Mucosa of gallbladder (tissue), 1 donor: Measurements from ENCODE around the gene SLU7. TPM values are rescaled to one million over a fixed set of nuclear protein-coding genes. Genes with fewer than 3 reads are reported as not detected.

Experiments used
- DNase-seq: peaks from one replicate; pipeline ENCODE4 v3.0.0-alpha.2; 2020; ENCODE audit warnings: low spot score
- total RNA-seq: library from RNA; stranded (reverse); gene quantifications from one replicate; pipeline ENCODE4 v1.2.1, GENCODE V29; 2021
- donor health status: DM: no; HTN: no; CAD: no.

SLU7 gene
- total RNA-seq = 48.0 TPM

DNA sequence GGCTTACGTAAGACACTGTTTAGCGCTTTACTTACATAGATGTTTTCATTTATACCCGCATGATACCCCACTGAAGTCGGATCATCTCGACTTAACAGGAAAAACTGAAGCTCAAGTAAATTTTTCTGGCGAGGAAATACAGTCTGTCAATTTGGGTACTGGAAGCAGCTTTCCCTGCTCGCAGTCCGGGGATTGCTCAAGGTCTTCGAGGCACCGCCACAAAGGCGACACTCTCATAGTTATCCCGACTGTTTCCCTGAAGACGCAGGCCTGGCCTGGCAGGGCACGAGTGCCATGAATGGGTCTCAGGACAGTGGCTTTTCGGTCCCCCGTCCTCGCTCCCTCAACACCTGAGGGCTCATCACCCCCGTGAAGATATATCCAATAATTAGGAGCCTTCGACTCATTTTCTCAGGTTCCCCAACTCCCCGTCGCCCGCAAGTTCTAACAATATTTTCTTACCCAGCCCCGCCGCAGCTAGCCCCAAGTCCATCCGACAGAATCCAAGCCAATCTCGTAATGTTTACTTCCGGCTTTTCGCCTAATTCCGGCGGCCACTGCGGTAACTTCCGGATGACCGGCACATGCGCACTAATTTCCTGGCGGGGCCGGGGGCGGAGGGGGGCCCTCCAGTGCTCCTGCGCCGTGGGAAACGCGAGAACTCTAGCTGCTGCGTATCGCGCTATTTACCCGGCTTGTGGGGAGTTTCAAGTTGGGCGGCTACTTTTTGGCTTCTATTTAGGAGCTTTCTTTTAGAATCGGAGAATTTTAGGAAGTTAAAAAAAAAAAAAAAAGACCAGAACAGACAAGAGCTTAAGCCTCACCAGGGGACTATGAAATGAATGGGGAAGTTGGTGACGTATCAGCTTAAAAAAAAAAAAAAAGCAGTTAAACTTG, at the start of gene SLU7:
Gene SLU7, minus strand, starts transcription at position 521 of the 897 bp plus-strand sequence. CDS start 3,787 bp downstream, outside the sequence.
- DNase-seq = peak; percentile 95

DNA sequence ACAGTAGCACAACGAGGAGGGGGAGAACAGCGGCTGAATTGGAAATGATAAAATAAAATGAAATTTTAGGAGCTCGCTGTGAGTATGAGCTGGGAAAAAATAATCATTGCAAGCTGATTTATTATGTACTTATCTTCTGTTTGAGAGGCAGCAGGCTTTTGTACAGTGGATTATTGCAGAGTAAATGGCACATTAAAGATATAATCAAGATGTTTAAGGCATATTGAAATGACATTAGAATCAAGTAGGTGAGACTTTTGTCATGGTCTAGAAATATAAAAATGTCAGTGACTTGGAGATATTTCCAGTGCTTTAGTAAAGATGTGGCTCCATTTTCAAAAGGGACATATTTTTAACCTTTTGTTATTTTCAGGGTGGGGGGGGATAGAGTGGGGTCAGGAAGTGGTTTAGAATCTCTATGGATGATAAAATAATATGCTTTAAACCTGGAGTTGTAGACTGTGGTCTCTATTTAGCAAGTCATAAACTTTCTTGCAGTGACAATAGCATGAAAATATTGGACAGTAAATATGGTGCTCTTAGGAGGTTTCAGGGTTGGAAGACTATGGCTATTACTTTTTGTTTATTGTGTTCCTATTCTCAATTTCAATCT, 49.6 kb upstream of the SLU7 start:
- no peak for DNase-seq

DNA sequence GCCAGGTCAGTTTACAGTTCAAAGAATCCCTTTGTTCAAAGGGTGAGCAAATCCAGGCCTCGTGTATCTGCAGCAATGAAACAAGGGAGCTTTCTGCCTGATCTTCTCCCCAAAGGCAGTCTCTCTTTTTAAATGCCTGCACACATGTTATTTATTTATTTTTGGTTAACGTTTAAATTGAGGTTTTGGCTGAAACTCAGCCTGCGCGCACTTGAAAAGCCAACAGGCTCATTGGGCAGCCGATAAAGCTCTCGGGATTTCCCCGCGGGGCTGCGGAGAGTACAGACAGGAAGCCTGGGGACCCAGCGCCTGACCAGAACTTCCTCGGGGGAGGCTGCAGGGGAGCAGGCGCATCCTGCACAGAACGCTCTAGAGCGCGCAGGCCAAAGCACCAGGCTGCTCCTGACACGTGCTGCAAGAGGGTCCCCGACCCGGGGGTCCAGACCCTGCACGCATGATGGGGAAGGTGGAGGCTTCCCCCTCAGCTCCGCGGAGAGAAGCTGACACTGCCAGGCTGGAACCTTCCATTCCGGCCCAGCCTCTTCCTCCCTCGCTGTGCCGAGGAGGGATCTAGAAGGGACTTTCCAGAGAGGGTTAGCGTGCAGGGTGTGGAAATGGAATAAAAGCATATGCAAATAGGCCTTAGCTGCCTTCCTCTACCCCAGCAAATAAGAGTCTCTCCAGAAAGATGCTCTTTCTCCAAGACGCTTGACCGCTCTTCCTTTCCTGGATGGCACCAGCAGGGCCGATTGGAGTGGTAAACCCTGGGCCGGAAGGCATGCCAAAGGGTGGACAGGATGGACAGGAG, 48.9 kb upstream of the SLU7 start:
- peak; percentile 77 for DNase-seq

DNA sequence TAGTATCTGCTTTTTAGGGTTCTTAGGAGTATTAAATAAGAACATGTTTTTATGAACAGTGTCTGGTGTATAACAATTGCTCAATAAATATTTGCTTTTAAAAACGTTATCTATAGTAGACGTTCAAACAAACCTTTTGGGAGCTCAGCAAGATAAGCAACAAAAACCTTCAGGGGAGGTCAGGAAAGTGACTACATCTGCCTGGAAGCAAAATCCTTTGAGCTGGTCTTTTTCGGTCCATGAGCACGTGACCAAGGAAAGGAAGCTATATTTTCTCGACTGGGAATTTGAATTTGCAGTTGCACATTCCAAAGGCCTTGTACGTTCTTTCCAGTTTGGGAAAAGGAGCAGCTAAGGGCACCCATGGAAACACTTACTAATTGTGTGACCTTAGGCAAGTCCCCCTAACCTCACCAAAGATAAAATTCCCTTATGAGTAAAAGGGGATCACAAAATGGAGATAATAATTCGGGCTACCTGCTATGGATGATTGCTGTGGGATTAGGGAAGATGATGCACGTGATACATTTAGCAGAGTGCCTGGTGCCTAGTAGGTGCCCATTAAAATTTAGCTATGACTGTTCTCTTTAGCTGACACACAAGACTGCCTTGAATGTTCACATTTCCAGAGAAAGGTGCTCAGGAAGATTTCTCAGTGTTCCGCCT, 48.1 kb upstream of the SLU7 start:
- no peak for DNase-seq

DNA sequence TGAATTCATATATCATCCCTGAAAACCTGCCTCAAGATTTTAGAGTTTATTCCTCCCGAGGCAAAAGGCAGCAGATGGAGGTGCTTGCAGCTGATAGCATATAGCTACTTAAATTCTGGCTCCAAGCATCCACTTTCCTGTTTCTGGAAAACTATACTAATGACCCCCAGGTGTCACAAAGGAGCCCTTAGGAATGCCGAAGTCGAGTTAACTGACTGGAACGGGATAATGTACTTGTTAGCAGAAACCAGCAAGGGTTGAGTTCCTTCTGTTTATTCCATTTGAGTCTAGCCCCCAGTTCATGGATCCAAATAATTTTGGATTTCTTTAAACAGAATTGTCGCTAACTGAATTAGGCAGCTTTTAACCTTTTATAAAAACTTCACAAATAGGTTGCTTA, 47.2 kb upstream of the SLU7 start:
- DNase-seq = no peak

DNA sequence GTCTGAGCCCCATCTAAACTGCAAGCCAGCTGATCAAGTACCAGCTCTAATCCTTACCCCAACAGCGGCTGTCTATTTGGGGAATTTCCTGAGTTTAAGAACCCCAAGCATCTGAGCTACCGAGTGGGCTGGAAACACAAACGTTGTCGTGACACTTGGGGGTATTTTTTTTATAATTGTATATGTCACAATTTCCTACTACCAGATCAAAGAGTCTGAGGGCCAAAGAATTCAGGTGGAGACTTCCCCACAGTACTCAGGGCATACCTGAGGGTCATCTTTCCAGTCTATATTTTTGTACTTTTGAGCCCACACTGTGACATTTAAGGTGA, 45.6 kb upstream of the SLU7 start:
- DNase-seq = no peak

DNA sequence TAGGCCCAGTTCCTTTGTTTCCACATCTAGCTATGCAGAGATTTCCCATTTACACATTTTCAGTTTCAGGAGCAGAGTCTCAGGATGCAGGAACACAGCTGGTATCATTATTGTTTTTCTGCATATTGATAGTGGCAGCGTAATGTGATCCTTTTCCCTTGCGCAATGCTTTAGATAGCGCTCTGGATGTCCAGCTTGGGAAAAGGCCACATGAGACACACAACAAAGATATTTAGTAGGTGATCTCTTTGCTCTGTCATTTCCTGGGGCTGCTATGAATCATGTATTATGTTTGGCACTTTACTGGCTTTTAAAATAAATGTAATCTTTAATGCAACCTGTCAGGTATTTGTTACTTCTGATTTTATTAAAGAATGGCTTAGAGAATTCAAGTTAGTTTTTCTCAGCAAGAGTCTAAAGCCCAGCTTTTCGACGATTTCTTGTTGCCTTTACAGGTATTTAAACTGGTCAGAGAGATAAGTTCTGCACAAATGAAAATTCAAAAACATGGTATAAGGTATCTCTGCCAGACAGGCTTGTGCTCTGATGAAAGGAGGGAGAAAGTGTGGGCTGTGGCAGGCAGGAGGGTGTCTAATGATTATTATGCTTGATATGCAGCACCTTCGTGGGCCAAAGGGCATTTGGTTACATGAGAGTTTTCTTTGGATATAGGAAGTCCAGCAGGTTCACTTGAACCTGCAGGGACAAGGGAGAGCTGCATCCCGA, 45.0 kb upstream of the SLU7 start:
- no peak for DNase-seq

DNA sequence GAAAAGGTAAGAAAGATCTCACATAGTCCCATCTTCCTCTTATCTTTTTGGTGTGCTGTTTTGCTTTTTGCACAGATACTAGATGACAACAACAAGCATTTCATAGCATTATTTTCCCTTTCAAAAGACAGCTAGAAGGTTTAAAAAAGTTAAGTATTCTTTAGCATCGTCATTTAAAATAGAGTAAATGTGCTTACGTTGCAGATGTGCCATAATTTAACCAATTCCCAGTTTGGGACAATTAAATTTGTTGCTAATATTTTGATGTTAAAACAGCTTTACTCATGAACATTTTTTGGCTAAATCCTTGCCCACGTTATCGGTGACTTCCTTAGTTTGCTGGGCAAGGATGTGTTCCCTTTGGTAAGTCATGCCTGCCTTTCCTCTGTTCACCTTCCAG, 44.3 kb upstream of the SLU7 start:
- no peak for DNase-seq

DNA sequence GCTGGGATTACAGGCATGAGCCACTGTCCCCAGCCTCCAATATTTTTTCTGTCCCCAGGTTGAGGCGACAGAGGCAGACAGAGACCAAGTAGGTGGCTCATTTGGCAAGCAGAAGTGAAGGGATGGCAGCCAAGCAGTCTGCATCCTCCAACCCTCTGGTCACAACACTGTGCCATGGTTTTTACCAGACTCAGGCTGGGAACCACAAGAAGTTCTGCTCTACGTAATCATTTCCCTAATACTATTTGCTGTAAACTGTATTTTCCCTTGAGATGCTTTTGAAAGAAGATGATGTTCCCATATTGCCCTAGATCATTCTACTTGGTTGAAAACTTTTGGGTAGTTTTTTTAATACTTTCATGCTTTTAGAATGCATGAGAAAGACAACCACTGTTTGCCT, 43.3 kb upstream of the SLU7 start:
- DNase-seq = no peak

DNA sequence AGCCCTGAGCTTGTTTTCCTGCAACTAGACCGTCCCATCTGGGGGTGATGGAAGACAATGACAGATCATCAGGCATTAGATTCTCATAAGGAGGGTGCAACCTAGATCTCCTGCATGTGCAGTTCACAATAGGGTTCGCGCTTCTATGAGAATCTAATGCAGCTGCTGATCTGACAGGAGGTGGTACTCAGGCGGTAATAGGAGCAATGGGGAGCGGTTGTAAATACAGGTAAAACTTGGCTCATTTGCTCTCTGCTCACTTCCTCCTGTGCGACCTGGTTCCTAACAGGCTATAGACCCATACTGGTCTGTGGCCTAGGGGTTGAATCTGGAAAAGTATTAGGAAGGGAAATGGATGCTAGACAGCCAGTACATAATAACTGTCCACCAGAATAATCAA, 42.5 kb upstream of the SLU7 start:
- DNase-seq = no peak

DNA sequence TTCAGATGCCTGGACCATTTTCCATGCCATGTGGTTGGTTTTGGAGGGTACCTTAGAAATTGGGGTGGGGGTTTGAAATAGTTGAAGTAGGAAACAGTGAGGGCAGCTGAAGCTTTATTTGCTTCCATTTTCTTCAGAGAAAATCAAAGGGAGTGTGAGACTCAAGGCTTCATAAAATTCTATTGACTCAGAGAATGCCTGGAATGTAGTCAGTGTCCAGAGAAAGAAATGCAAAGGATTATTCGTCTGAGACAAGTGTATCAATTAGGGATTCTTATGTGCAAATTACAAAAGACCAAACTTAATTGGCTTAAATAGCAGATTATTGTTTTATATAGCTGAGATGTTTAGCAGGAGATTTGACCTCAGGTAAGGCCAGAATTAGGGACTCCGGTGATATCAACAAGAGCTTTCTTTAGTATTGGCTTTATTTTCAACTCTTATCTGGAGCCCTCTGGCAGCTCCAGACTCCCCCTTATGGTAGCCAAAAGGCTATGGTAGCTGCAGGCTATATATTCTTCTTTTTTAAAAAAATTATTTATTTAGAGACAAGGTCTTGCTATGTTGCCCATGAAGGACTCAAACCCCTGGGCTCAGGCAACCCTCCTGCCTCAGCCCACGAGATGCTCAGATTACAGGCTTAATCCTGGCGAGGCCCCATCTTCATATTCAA, 41.6 kb upstream of the SLU7 start:
- no peak for DNase-seq

DNA sequence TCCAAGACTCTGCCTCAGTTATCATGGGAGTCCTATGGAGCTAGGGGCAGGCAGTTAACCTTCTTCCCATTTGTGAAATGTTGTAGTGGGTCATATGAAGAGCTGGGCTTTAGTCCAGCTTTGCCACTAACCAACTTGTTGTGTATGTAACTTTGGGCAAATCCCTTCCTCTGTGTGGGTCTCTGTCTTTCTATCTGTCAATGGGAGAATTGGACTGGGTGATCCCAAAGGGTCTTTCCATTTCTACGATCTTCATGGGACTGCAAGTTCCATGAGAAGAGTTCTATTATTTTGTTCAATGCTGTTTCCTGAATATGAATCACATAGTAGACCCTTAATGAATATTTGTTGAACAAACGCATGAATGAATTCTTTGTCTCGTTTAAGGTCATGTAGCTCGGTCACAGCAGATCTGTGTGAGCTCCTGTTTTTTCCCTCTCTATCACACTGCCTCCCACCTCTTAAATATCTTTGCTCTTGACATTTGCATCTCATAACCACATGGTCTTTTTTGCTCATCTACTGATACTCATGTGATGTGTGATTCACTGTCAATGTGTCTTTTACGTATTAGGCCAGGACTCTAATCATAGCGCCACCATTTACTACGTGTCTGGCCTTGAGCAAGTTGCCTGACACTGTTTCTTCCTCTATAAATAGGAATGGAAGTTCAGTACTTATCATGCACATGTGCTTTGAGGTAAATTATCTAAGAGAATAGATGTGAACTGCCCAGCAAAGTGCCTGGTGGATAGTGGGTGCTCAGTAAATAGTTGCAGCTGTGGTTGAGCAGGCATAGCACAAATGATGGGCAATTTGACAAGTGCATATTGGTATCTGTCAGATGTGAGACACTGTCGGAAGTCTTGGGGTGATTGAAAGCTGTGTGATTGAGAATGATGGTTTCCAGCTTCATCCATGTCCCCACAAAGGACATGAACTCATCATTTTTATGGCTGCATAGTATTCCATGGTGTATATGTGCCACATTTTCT, 40.2 kb upstream of the SLU7 start:
- no peak for DNase-seq

DNA sequence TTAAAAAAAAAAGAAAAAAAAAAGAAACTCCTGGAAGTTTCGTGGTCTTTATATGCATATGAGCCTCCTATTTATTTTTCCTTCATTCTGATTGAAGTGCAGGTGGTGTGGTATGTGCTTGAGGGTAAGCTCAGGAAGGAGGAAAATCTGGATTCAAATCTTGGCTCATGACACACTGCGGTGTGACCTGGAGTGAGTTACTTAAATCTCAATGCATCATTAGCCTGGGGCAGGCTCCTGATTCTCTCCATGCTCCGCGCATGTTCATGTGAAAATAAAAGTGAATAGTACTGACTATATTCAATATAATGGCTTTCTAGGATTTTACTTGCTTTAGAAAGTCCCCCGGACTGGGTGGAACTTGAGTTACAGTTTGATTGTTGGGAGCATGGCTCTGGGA, 38.4 kb upstream of the SLU7 start:
- no peak for DNase-seq

DNA sequence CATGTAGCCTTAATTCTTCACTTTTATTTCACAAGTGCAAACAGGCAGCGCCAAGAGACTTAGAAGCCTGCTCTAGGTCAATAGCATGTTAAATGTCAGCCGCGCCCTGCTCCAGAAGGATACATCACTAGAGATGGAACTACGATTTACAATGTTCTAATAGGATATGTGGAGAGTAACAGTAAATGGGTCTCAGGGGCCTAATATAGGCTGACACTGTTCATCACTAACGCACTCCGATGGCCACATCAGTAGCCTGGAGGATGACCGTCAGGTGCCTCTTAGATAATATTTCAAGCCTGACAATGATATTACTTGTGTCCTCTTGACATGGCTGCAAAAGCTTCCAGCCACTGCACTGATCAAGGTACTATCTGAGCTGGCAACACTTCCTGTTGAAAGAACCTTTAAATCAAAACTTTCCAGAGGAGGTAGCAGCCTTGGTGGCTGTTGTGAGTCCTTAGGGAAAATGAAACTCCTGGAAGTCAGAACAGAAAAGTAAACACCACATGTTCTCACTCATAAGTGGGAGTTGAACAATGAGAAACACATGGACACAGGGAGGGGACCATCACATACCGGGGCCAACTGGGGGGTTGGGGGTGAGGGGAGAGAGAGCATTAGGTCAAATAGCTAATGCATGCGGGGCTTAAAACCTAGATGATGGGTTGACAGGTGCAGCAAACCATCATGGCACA, 37.7 kb upstream of the SLU7 start:
- no peak for DNase-seq

DNA sequence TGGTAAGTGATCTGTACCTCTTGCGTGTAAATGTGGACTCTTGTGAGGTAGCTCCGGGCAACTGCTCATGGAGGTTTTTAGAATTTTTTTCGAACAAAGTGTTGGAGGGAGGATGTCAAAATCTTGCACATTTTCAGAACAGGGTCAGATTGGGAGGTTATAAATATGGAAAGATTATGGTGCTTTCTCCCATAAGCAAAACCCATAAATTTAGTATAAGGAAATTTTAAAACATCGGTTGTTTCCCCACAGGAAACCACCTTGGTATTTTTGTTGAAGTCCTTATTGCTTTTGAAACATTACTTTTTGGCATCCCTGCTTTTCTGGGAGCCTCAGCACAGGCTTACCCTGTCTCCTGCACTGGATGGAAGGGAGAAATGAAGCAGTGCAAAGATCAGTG, 36.7 kb upstream of the SLU7 start:
- DNase-seq = no peak

DNA sequence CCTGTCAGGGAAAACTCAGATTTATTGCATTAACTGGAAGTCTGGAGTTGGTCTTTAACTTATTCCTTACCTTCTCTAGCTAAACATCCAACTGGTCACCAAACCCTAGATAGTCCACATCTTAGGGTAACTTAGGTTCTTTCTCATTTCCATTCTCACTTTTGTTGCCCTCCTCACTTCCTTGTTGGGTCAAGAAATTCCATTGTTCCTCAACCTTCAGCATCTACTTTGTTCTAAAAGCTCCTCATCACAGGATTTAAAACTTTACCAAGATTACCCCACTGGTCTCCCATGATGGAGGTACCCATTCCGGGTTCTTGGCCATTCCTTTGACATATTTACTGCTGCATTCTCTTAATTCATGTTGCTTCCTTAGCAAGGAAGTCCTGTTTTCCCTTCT, 34.9 kb upstream of the SLU7 start:
- no peak for DNase-seq

DNA sequence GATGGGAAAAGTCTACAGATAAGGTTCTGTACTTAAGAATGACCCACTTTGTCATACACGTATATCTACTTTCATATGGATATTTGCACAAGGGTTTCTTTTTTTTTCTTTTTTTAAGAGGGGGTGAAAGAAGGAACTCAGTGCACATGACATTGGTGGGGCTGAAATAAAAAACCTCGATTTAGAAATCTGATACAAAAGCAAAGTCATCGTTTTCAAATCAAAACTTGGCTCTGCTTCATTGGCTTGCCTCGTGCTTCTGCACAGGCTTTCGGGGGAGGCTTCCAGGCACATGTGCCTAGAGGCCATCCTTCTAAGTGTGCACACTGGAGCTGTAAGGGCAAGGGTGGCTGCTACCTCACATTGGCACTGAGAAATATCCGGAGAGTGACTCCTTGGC, 33.9 kb upstream of the SLU7 start:
- DNase-seq = no peak

DNA sequence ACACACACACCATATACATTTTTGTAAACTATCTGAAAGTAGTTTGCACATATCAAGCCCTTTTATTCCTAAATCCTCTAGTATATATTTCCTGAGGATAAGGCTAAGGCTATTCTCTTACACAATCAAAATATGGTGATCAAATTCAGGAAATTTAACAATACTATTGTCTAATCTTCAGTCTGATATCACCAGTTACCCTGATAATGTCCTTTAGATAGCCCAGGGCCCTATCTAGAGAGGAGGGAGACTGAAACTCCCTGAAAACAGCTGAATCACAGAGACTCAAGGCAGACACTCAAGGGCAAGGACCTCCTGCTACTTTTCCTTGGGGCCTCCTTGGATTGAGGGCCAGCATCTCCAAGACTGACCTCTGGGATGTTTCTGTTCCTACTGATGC, 33.2 kb upstream of the SLU7 start:
- DNase-seq = no peak

DNA sequence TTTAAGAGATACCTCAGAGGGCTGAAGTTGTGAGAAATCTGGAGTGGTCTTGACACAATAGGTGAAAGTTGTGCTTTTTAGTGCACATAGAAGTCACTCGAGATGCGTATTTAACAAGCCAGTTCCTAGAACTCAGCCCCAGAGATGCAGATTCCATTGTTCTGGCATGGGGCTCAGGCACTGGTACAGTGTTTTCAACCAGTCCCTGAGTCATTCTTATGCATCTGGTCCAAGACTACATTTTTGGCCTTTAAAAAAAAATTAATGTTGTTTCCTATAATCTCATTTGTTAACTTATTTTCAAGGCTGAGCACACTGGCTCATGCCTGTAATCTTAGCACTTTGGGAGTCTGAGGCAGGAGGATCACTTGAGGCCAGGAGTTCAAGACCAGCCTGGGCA, 32.4 kb upstream of the SLU7 start:
- no peak for DNase-seq
